HG03025 (cell line): ENCODE data around the gene RUVBL1.
A peak's percentile ranks its signal among the peaks of the same experiment; 100 is the strongest.

ENCODE experiments used
- ATAC-seq: cut with Tn5 transposase; IDR thresholded peaks from one replicate; pipeline ENCODE4 v1.9.1; 2021; ENCODE audit warnings: mild to moderate bottlenecking, moderate library complexity; ENCODE audit not compliant: unreplicated experiment, low FRiP score

Gene RUVBL1

DNA sequence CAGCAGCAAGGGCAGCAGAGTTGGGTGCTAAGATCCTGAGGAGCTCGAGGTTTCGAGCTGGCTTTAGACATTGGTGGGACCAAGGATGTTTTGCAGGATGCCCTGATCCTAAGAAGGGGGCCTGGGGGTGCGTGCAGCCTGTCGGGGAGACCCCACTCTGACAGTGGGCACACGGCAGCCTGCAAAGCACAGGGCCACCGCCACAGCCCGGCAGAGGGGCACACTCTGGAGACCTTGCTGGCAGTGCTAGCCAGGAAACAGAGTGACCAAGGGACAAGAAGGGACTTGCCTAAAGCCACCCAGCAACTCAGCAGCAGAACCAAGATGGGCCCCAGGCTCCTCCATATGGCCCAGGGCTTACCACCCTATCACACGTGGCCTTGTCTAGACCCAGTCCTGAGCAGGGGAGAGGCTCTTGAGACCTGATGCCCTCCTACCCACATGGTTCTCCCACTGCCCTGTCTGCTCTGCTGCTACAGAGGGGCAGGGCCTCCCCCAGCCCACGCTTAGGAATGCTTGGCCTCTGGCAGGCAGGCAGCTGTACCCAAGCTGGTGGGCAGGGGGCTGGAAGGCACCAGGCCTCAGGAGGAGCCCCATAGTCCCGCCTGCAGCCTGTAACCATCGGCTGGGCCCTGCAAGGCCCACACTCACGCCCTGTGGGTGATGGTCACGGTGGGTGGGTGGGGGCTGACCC, 52.6 kb downstream of the RUVBL1 start:
- ATAC-seq, result no peak

DNA sequence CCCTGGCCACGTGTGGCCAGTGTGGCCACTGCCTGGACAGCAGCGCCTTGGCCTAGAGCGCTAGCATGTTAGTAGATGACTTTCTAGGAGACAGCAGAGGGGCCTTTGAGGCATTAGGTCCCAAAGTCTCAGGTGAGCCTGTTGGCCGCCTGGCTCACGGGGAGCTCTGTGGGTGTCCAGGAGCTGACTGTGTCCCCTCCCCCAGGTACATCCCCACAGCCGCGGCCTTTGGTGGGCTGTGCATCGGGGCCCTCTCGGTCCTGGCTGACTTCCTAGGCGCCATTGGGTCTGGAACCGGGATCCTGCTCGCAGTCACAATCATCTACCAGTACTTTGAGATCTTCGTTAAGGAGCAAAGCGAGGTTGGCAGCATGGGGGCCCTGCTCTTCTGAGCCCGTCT, 54.3 kb downstream of the RUVBL1 start:
- no peak for ATAC-seq

DNA sequence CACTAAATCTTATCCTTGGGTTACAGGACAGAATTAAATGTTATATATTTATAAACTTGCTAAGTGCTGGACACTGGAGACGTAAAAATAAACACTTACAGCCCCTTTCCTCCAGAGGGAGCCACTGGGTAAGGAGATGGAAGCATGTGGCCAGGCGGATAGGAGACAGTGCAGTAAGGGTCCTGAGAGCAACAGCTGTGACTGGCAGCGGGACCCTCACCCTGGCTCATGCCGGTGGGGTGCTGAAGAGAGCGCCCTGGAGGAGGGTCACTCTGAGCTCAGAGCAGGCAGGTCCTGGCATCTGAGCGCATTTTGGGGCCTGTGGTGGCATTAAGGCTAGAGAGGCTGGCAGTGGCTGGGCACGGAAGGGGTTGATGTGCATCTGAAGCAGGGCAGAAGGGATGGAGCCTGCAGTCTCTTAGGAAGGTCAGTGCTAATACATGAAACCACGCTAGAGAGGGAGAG, 55.4 kb downstream of the RUVBL1 start:
- no peak for ATAC-seq

DNA sequence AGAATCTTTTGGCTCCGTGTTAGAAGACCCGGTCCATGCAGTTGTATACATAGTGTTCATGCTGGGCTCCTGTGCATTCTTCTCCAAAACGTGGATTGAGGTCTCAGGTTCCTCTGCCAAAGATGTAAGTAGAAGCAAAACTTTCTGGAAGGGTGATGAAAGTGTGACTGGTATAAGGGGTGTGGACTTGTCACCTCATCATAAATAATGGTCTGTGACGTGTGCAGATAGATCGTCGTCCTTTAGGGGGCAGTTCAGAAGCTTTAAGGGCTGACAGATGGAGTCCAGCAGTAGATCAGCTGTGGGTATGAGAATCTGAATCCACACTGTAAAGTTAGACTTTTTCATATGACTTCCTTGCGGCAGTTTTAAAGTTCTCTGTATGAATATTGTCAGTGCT, 56.1 kb downstream of the RUVBL1 start:
- no peak for ATAC-seq

DNA sequence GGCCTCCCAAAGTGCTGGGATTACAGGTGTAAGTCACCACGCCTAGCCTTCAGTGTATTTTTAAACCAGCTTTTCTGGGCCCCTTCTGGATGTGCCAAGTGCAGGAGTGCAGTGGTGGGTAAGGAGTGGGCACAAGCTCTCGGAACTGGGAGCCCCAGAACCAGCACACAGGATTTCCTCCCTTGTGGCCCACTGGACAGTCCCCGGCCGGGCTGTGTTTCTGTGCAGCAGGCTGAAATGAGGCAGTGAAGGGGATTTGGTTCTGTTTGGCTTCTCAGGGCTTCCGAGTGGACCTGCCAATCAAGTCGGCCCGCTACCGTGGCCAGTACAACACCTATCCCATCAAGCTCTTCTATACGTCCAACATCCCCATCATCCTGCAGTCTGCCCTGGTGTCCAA, 56.9 kb downstream of the RUVBL1 start:
- ATAC-seq, result no peak

DNA sequence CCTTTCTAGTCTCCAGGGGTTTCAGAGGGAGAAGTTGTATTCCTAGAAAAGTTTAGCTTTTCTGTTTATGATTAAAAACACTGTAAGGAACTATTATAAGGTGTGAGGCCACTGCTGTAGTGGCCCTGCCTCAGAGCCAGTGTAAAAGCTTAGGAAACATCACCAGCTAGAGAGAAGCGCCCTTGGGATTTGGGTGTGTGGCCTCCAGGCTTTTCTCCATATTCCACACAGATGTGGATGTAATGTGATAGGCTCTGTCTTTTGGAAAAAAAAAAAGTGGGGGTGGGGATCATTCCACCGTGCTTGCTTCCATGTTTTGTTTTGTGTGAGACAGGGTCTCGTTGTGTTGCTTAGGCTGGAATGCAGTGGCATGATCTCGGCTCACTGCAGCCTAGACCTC, 57.5 kb downstream of the RUVBL1 start:
- ATAC-seq, result no peak

DNA sequence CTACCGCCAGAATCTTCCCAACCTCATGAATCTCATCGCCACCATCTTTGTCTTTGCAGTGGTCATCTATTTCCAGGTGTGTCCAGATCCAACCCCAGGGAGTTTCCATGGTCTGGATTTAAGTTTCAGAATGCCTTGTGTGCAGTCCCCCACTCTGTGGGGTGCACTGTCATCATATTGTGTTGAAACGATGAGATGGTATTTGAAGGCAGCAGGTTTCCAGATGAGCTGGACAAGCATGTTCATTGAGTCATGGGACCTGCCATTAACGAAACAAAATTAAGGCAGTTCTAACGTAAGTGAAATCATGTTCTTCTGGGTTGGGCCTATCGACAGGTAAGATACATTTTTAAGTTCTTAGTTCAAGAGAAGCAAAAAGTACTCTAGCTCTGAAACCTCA, 58.6 kb downstream of the RUVBL1 start:
- ATAC-seq, result no peak

DNA sequence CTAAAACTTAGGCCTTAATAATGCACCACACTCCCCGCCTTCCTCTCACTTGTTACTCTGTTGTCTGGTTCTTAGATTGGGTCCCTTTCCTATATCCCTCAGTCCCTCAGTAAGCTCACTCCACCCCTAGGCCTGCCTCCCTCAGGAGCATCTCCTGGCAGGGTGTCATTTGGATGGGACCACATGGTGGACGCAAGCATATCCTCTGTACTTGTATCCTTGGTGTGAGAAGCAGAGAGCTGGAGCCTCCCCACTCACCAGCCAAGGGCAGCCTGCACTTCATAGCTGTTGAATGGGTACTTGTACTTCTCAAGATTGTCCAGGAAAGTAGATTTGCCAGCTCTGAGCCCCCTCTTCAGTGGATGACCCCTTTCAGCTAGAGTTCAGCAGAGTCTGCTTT, 59.7 kb downstream of the RUVBL1 start:
- ATAC-seq, result no peak

DNA sequence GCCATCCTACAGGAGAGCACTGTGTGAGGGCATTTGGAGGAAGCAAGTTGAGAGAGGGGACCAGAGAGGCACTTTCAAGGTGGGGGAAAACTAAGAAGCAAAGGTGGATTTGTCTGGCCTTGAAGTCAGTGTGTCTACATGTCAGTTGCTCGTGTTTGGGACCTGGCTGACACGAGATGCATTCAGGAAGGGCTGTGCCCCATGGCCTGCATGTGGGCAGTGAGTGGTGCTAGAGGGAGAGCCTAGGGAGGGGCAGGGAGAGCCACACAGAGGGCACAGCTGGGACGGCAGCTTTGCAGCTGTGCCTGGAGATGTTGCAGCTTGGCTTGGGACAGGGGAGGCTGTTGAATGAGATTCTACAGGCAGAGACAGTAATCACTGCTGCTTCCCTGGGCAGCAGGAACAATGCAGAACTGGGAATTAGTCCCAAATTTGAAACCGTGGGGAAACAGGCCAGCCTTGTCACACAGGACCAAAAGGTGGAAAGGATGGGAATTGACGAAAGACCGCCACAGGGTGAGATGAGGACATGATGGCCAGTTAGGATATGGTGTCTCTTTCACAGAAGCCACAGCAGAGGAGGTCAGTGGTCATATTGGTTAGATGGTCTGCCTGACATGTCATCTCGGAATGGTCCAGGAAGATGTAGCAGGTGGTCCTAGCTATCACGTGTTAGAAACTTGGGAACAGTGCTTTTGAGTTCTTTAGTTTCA, 61.4 kb downstream of the RUVBL1 start:
- ATAC-seq, result no peak

DNA sequence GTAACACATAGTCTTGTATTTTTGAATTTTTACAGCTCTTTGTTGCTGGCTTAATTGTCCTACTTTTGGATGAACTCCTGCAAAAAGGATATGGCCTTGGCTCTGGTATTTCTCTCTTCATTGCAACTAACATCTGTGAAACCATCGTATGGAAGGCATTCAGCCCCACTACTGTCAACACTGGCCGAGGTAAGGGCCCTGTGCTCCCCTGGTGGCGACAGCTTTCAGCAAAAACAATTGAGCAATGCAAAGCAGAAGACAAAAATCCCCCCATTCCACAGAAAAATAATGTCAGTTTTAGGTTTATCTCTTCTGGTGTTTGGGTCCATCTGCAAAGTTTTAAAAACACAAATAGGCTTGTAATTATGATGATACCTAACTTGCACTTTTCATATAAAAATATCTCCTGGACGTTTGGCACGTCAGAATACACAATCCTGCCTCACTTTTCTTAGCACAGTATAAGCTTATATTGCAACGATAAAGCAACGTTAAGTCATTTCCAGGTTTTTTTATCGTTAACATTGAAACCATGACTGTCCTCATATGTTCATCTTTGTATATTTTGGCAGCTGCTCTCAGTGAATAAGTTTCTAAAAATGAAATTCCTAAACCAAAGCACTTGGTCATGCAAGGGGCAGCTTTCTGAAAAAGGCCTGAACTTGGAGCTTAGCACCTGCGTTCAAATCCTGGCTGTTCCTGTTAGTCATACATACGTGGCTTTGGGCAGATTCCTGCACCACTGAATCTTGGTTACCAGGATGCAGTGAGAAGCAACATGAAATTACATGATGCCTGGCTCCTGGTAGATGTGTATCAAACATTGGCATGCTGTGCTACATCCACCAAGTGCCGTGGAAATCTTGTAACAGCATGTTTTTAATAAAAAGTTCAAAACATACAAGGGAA, 62.9 kb downstream of the RUVBL1 start:
- ATAC-seq, result no peak

DNA sequence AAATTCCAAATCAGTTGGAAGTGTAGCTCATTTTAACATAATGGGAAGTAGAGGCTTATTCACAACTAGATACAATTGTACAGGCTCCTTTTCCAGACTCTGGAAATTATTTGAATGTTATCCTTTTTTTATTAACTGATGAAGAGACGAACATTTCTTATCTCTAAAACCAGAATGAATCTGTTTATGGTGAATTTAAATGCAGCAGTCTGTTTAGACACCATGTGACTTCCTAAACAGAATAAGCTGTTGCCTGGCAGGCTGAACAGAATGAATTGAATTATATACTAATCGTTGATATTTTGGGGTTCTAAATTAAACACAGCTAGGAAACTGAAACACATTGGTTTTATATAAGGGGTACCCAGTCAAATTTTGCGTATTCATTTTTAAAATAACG, 67.4 kb downstream of the RUVBL1 start:
- no peak for ATAC-seq

DNA sequence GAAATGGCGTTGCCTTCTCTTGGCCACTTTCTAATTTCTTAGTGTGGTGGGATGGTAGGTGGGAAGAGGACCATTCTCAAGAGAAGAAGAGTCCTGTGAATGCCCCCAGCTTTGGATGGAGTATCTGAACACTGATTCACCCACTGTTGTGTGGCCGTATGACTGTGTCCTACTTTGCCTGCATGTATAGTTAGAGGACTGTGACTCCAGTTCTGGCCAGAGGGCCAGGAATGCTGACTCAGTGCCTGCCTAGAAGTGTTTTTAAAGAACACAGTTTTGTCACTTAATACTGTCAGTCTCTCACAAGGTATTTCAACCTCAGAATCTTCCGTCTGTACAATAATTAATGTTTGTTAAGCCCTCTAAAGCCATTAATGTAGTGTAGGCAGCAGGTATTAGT, 69.2 kb downstream of the RUVBL1 start:
- no peak for ATAC-seq

DNA sequence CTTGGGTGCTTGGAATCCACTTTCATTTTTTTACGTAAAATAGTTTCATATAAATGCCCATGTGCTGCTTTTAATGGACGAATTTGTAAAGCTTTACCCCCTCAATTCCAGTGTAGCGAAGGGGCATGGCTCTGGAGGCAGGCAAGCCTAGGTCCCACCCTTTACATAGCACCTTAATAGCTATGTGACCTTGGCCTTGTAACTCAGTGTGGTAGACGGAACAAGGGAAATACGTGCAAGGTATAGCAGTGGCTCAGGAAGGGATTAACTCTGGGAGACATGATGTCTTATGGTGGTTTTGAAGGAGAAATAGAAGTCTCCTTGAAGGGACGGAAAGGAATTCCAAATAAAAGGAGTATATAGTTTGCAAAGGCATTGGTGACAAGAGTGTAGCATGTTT, 70.0 kb downstream of the RUVBL1 start:
- ATAC-seq, result no peak

DNA sequence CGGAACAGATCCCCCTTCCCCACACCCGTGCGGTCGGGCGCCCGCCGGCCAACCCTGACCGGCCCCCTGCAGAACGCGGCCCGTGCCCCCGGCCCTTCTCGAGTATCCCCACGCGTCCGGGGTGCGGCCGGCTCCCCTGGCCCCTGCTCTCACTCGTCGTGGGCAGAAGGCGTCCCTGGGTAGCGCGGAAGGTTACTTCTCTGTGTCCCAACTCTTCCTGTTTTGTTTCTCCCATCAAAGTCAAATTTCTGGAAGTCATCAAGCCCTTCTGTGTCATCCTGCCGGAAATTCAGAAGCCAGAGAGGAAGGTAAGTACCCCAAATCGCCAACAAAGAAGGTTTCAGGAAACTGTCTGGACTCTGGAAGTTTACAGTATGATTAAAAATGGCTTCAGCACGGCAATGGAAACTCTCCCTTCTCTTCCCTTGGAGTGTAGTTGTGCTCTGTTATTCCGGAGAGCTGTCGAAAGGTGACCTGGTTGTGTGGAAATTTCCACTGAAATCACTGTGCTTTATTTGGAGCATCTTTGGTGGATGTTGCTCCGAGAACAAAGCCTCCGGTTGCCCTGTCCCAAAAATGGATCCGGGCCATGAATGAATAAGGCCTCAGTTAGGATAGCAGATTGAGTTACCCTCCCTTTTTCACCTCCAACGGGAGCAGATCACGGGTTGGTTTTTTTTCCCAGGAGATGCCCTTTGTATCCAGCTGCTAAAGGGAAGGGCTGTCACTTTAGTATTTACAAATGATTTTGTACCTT, 70.8 kb downstream of the RUVBL1 start:
- no peak for ATAC-seq

DNA sequence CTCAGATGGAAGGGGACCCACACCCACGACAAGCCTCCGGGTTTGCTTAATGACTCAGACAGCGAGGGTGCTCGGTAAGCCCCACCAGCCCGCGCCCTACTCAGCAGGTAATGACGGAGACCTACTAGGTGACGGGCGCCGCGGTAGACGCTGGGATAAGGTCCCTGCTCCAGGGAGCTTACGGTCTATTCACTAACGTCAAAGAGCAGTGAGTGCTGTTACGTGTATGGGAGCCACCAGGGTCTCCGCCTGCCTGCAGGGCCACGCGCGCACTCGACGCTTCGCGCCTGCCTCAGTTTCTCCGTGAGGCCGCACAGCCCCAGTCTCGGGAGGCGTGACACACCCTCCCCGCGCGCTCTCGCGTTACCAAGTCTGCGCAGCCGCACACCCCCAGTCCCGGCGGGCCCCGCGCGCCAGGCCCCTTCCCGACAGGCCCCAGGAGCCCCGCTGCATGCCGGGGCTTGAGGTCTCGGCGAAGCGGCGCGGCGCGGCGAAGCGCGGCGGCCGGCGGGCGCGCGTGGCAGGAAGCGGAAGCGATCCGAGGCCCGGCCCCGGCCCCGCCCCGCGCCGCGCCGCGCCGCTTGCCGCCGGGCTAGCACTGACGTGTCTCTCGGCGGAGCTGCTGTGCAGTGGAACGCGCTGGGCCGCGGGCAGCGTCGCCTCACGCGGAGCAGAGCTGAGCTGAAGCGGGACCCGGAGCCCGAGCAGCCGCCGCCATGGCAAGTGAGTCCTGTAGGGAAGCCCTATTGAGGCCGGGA, 71.6 kb downstream of the RUVBL1 start, which contains the start of gene SEC61A1:
TSS of gene SEC61A1 (plus strand) at position 601 of the 758 bp plus-strand sequence. CDS start at position 717, 116 bp downstream.
- peak; percentile 92 for ATAC-seq

DNA sequence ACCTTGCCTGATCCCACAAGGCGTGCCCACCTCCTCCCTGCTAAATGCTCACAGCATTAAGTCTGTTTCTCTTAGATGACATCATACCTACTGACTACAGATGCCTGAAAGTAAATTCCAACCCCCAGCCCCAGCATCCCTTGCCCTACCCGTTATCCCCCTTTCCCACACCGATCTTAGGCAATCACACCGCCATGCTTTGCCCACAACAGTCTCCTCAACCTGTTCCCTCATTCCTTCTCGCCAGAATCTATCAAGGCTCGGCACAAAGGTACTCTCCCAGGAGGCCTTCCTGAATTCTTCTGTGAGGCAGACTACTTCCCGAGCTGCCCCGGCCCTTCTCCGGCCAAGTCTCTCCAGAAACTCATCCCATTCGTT, 72.2 kb downstream of the RUVBL1 start:
- no peak for ATAC-seq

DNA sequence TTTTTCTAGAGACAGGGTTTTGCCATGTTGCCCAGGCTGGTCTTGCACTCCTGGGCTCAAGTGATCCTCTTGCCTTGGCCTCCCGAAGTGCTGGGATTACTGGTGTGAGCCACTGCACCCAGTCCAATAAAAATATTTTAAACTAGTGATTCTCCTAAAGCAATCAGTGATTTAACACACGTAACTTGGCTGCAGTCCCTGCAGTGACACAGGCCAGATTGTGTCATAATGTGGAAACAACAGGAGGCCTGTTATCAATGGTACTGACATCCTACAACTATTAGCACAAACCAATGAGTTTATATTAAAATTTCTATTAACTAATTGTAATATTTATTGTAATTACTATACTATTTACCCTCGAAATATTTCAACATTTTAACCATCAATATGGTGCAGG, 73.0 kb downstream of the RUVBL1 start:
- ATAC-seq, result no peak

DNA sequence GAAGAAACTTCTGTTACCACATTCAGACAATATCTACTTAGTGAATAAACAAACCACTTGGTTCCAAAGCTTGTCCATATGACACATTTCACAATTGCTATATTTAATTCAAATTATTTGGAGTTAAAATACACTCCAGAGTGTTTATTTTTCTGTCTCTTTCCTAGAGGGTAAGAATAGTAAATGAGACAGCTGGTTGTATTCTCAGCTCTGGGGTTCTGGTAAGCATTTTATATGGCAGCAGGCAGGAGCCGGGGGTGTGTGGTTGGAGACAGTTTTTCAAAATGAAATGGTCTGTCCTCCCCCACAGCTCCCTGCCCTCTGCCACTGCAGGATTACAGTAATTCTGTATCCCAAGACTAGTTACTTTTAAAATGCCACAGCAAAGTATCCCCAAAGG, 82.3 kb downstream of the RUVBL1 start:
- no peak for ATAC-seq

DNA sequence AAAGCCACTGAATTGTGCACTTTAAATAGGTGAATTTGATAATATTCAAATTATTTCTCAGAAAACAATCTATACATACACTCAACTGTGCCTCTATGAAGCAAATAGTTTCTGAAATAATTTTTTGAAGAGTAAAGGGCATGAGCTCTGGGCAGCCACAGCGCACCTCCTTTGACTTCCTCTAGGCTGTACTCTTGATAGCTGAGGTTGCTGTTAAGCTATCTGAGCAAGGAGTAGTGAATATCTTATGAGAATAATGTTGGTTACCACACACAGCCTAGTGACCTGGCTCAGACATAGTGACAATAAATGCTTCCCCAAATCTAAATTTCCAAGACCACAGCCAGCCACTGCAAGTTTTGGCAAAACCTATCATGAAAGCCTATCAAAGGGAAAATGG, 83.0 kb downstream of the RUVBL1 start:
- no peak for ATAC-seq

DNA sequence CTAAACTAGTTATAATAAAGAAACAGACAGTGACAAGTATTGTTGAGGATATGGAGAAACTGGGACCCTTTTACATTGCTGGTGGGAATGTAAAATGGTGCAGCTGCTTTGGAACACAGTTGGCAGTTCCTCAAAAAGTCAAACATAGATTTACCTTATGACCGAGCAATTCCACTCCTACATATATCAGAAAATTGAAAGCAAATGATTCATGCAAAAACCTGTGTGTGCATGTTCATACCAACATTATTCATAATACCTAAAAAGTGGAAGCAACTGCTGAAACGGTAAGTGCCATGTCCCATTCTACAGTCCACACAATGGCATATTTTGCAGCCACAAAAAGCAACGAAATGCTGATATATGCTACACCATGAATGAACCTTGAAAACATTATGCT, 83.6 kb downstream of the RUVBL1 start:
- no peak for ATAC-seq
